Activated CD4-positive, alpha-beta T cell treated with anti-CD3 and anti-CD28 coated beads, Interleukin-10, Interleukin-2, amounts not matched to agents 100 ng/mL and 50 ng/mL, durations not matched to agents 16 hours and 8 hours (primary cell): ENCODE results near the gene P3H4.

Experiments used
- DNase-seq: peaks from one replicate; pipeline ENCODE4 v3.0.0-alpha.2; 2020

The P3H4 gene

DNA sequence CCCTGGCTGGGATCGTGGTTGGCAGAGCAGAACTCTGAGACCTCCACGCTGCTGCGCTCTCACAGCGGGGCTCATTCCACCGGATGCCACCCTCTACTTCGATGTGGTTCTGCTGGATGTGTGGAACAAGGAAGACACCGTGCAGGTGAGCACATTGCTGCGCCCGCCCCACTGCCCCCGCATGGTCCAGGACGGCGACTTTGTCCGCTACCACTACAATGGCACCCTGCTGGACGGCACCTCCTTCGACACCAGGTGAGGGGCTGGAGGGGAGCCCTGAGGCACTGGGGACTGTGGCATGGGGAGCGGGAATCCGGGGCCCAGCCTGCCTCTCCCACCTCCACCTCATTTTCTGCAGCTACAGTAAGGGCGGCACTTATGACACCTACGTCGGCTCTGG lies 6.3 kb upstream of the P3H4 start:
- DNase-seq: no peak

DNA sequence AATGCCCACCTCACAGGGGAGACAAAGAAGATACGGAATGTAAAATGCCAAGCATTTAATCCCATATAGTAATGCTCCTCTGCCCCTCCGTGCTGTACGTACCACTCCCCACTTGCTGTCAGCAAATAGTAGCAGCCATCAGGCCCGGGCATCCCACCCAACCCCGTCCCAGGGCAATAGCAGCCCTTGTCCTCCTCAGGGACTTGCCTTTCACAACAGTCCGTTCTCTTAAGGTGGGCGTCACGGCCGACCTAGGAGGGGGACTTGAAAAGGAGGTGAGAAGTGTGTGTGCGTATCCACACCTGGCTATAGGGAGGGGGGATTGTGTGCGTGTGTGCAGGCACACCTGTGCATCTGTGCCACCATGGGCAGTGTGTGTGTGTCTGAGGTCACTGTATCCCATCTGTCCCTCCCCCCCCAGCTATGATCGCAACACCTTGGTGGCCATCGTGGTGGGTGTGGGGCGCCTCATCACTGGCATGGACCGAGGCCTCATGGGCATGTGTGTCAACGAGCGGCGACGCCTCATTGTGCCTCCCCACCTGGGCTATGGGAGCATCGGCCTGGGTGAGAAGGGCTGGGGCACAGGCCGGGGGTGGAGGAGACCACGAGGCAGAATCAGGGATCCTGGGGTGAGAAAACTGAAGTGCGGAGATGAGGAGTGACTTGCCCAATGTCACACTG lies 5.0 kb upstream of the P3H4 start:
- no peak for DNase-seq

DNA sequence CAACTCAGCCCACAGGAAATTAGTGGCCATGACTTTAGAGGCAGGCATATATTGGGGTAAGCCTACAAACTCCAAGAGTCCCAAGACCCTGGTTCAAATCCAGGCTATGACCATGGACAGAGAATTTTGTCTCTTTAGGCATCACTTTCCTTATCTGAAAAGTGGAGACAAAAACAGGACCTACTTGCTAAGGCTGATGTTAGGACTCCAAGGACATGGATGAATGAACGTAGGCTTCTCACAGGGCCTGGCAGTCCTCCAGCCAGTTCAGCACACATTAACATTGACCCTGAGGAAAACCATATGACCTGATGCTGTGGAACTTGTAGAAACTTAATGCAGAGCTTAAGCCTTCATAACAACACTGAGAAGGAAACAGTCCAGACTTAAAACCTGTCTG lies 2.4 kb upstream of the P3H4 start:
- no peak for DNase-seq

DNA sequence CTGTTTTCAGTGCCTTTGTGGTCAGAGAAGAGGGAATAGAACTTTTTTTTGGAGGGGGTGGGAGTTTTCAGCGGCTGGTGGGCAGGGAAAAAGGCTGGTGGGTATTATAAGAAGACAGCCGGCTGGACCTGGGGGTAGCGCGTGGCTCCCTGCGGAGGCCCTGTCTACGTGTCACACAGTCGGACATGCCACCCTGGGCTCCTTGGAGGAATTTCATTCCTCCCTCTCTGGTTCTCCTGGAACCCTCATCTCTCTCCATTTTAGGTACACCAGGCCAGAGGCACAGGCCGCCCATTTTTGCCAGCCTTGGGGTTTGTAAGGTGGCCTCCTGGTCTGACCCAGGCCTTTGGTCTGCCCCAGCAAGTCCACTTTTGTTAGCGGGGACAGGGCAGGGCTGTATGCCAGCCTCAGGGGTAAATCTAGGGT lies 2.0 kb upstream of the P3H4 start:
- no peak for DNase-seq

DNA sequence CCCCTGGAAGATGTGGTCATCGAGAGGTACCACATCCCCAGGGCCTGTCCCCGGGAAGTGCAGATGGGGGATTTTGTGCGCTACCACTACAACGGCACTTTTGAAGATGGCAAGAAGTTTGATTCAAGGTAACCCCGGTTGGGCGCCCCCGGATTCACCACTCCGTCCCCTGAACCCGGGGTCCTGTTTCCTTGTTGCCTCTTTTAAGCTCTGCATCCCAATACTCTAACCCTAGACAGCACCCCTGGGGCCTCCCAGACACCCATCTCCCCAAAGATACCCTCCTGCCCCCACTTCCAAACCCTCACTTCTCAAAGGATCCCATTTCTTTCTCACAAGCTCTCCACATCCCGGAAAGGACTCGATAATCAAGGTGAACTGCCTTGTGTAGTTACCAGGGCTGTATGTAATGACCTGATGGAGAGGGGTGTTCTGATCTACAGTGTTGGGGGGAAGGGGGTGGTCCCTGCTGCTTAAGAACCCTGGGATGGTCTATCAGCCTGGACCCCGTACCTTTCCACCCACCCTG lies 1.5 kb upstream of the P3H4 start:
- no peak for DNase-seq

DNA sequence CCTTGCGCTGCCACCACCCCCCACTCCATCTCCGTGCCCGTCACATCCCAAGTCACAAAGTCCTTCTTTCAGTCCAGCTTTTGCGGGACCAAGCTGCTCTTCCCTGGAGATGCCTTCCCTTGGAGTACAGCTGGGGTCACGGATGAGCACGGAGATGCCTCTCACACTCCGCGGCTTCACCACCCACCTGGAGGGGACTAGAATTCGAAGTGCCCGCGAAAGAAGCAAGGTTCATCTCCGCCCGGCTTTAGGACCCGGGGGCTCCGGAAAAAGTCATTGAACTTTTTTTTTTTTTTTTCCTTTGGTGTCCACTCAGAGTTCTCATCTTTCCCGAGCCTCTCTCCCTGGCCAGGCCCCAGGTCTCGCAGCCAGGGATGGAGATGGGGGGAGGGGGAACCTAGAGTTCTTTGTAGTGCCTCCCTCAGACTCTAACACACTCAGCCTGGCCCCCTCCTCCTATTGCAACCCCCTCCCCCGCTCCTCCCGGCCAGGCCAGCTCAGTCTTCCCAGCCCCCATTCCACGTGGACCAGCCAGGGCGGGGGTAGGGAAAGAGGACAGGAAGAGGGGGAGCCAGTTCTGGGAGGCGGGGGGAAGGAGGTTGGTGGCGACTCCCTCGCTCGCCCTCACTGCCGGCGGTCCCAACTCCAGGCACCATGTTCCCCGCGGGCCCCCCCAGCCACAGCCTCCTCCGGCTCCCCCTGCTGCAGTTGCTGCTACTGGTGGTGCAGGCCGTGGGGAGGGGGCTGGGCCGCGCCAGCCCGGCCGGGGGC lies 817 bp upstream of the P3H4 start, which contains the start of gene FKBP10:
TSS of gene FKBP10 (plus strand) at position 624 of the 771 bp plus-strand sequence. CDS start at position 655, 31 bp downstream.
- peak; percentile 13 for DNase-seq

DNA sequence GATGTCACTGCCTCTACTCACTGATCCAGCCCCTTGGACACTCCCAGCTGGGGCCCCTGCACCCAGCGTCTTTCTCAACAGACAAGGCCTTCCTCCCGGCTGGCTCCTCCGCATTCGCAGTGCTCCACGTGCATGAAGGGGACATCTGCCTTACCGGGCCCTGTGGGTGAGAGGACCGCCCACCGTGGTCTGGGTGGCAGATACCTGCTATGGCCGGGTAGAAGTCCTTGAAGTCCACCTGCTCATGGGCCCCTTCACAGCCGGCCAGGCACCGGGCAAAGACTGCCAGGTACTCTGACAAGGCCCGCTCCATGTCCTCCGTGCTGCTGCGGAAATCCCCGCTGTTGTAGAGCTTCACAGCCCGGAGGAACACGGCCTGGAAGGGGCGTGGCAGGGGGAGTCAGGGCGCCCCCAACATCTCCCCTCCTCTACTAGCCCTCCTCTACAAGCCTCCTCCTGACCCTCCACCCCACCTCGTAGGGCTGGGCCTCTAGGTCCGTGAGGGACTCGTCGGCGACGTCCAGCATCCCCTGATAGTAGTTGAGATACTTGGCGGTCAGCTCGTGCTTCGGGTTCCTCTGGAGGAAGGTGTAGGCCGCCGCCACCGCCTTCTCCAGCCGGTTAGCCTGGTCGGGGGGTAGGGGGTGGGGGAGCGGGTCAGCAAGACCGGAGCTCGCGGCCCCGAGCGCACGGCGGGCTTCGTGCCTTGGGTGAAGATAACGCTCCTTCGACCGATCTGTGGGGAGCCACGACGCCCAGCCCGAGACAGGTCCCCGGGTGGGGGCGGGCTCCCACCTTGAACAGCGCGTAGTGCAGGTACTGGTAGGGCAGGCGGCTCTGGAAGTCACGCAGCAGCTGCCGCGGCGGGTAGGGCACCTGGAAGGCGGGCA lies 845 bp downstream of the P3H4 start:
- peak; percentile 13 for DNase-seq

DNA sequence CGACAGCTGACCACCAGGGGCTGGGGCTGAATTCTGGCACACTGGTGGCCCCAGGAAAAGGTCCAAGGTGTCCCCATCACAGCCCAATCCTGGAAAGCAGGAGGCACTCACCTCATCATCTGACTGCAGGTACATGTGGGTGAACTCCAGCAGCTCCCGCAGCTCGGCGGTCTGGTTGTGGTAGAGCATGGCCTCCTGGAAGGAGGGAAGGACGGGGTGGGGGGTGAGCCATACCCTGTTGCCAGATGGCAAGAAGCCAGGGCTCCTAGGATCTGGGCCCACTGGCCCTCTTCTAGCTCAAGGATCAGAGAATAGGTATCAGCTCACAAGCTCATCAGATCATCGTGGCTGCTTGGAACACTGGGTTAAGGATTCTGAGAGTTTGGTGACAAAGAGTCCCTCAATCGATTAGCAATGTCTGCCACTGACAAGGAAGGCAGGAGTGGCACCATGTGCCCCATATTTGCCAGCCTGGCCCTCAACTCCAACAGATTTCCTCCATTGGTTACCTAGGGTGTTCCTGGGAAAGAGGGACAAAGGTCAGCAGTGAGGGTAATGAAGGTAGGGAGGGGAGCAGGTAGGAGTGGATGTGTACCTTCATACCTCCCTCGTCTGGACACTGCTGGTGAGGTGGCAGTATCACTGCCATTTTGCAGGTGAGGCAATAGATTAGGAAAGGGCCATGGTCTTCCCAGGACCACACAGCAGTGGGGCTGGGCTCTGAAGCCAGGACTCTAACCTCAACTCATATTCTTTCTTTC lies 4.9 kb downstream of the P3H4 start:
- DNase-seq: no peak

DNA sequence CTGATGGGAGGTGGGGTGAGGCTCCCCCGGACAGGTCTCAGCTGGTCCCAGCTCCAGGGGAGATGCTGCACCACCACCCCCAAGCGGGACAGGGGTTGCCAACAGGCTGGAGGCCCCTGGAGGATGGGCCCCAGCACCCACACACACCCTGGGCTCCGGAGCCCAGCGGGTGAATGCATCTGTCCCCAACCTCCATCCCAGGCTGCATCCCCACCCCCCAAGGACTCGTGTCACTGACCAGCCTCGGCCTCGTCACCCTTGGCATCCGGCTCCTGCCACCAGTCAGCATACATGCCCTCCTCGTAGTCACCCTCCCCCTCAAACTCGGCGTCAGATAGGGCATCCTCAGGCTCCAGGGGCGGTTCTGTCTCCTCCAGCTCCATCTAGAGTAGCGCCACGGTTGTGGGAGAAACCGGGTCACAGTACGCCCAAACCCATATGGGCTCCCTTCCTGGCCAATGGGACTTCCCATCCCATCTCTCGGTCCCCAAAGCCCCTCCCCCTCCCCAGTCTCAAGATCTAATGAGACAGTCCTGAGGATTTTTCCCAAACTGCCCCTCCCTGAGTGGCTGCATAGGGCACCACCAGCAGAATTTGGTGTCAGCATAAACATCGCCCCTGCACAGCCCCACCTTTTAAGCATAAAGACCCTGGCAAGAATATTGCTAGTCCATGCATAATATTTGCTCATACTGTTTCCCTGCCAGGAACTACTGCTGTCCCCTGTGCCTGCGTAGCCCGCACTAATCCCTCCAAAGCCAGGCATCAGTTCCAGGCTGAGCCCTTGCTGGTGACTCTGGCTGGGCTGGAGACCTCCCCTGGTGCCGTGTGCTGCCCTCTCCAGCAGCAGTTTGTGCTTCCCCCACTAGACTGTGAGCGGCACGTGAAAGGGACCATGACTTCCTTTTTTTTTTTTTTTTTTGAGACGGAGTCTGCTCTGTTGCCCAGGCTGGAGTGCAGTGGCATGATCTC lies 8.4 kb downstream of the P3H4 start:
- no peak for DNase-seq

DNA sequence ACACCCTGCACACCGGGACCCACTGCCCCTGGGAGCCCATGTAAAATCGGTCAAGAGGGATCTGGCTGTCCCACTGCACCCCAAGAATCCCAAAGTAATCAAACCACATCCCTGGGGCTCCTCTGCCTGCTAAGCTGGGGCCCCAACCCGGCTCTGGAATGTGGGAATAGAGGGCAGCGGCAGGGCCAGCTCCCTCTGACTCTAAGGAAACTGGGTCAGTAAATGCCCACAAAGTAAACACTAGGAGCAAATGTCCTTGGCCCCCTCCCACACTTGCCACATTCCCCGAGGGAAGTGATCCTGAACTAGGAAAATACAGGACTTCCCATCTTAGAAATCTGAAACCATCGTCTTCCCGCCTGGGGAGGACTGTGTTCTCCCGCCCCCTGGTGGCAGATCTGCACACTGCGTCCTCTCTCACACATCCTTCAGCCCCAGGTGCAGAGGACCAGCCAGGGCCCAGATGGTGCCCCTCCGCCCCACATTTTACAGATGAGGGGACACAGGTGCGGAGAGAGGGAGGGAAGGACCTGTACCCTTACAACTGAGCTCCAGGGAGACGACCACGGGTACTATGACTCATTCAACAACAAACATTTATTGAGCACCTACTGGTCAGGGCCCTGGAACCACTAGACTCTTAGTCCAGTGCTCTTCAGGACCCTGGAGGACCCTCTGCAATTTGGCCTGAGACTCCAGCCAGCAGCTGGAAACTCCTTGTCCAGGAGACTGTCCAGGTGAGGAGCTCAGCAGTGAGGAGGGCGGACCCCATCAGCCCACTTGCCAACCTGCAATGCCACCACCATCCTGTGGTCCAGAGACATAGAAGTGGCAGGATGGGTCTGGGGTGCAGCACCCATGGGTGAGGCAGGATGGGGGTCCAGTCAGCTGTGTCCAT lies 10.1 kb downstream of the P3H4 start:
- DNase-seq: peak; percentile 73

DNA sequence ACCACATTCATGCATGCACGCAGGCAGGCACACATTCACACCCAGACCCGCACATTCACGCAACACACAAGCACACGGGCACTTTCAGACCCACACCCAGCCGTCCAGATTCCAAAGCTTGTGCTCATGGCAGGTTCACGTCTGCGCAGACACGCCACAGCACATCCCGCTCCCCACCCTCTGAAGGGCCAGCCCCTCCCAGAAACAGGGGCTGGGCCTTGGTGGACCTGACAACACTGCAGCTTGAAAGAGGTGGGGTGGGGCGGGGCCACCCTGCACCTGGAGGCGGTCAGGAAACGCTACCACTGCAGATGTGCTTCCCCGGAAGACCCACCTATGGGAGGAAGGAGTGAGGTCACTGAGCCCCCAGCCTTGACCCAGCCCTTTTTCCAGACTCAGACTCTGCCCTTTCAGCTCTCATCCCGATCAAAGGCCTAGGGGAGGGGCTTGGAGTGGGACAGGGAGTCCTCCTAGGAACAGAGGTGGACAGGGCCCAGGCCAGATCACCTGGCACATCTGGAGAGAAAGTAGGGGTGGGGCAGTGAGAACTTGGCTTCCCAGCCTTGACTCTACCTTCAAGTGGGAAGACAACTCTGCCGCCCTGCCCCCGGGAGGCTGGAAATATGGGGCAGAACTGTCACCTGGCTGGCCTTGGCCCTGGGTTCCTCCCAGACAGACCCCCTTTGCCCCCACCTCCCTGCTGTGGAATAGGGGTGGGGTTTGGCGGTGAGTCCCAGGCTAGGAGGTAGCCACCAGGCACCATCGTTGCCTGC lies 11.0 kb downstream of the P3H4 start:
- DNase-seq: no peak

DNA sequence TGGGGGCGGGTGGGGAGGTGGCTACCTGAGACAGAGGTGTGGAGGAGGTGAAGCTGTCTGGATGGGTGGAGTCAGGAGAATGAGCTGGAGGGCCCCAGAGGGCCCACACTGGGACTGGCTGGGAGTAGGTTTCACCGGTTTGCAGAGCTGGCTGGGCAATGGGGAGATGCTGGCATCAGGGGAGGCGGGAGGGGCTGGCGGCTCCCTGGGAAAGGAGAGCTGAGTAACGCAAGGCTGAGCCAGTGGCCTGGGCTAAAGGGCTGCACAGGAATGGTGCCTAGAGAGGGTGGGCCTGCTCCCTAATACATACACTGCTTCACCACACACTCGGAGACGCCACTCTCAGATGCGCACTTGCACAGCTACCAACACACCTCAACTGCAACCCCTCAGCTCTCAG lies 12.4 kb downstream of the P3H4 start:
- no peak for DNase-seq

DNA sequence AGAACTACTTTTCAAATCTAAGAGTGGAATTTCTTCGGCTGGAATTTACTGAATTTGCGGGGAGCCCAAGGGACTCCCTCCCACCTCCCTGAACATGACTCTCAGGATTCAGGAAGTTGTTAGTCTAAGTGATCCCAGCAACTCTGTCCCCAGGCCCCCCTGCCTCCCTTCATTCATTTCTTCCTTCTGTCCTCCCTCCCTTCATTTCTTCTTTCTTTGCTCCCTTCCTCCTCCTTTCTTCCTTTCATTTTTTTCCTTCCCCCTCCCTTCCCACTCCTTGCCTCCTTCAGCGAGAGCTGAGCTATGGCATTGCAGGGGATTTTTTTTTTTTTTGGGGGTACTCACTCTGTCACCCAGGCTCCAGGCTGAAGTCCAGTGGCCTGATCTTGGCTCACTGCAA lies 14.4 kb downstream of the P3H4 start:
- no peak for DNase-seq

DNA sequence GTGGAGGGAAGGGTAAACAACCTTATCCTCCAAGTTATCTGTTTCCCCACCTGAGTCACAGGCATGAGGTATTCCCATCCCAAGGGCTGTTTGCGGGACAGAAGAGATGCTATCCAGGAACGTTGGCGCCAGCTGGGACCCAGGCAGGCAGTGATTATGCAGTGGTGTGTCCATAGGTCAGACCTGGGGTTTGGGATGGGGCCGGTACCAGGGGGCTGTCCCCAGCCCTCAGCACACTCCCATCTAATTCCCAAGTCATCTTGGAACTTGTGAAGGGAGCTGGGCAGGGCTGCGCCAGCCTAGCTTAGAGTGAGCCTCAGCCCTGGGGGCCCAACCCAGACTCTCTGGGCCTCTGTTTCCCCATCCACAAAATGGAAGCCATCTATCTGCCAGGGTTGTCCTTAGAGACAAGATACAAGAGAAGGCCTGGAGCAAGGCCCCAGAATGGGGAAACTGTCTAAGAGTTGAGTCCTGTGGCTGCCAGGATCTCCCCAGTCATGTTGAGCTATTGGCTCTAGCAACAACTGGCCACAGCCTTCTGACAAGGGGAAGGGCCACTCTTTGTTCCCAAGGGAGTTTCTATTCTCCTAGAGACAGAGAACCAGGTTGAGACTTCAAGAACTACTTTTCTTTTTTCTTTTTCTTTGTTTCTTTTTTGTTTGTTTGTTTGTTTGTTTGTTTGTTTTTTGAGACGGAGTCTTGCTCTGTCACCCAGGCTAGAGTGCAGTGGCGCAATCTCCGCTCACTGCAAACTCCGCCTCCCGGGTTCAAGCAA lies 15.4 kb downstream of the P3H4 start:
- no peak for DNase-seq

DNA sequence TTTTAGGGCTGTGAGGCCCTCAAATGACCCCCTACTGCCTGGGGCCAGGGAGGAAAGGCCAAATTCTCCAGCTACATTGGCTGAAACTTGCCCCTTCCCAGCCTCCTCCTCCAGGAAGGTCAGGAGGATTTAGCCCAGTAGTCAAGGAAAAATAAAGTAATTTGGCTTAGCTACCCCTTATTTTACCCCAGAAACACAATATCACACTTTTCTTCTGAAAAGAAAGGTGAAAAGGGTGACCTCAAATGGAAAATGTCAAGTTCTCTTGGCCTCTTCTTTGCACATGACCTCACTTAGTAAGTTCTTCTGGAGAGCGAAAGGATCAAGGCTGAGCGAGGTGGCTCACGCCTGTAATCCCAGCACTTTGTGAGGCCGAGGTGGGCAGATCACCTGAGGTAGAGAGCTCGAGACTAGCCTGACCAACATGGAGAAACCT lies 17.2 kb downstream of the P3H4 start:
- no peak for DNase-seq

DNA sequence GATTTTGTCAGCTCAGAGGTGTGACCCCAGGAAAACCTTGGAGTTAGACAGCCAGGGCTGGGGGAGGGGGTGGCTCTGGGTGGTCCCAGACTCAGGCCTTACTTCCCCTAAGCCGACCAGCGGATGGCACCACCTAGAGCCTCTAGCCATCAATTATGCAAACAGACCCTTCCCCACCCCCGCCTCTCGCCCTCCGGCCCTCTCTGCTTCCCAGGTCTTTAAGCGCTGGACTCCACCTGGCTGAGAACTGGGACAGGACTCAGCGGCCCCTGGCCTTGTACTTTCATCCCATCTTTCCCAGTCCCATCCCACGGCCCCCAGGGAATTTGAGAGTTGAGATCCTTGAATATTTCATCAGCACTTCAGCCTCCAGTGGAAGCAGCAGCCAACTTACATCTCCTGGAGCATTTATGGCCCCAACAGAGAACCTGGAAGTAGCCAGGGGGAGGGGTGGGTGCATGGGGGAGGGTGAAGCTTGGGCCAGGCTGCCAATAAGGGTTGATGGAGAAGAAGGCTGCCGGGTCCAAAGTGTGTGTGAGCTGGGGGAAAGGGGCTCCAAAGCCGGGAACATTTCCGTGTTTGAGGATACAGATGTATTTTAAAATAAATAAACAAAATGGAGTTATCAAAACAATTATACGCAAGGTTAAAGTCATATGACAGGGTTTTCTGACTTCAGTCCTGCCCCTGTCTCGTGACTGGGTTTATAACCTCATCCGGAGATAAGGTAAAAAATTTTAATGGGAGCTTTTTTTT lies 17.8 kb downstream of the P3H4 start:
- no peak for DNase-seq
